ENCODE data around the gene SHROOM3.

DNA sequence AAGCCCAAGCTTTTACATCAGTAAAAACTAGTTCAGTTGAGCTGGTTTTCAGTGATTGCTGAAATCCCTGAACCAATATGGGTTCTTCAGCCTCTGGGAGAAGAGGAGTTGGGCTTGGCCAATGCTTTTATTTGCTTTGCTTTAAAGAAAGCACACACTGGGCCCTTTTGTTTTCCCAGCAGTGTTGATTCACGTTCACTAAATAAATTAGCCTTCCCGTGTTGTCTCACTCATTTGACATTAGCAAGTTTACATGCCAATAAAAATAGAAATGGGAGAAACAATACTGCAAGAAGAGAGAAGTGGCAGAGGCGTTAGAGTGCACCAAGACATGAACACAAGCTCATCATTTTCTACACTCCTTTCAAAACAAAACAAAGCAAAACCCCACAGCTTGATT, 136.2 kb downstream of the SHROOM3 start:
- TF ChIP-seq EZH2 (IDR thresholded peaks at IDR 0.05; ENCODE audit: low read depth, unreplicated experiment), result no peak
- TF ChIP-seq POLR2AphosphoS5 (IDR thresholded peaks at IDR 0.05; ENCODE audit: low read depth), result no peak
- TF ChIP-seq, protein P1, sequence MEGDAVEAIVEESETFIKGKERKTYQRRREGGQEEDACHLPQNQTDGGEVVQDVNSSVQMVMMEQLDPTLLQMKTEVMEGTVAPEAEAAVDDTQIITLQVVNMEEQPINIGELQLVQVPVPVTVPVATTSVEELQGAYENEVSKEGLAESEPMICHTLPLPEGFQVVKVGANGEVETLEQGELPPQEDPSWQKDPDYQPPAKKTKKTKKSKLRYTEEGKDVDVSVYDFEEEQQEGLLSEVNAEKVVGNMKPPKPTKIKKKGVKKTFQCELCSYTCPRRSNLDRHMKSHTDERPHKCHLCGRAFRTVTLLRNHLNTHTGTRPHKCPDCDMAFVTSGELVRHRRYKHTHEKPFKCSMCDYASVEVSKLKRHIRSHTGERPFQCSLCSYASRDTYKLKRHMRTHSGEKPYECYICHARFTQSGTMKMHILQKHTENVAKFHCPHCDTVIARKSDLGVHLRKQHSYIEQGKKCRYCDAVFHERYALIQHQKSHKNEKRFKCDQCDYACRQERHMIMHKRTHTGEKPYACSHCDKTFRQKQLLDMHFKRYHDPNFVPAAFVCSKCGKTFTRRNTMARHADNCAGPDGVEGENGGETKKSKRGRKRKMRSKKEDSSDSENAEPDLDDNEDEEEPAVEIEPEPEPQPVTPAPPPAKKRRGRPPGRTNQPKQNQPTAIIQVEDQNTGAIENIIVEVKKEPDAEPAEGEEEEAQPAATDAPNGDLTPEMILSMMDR (conservative IDR thresholded peaks at IDR 0.05; ENCODE audit: low read depth in 2 of 2), result no peak
- TF ChIP-seq, protein P2, sequence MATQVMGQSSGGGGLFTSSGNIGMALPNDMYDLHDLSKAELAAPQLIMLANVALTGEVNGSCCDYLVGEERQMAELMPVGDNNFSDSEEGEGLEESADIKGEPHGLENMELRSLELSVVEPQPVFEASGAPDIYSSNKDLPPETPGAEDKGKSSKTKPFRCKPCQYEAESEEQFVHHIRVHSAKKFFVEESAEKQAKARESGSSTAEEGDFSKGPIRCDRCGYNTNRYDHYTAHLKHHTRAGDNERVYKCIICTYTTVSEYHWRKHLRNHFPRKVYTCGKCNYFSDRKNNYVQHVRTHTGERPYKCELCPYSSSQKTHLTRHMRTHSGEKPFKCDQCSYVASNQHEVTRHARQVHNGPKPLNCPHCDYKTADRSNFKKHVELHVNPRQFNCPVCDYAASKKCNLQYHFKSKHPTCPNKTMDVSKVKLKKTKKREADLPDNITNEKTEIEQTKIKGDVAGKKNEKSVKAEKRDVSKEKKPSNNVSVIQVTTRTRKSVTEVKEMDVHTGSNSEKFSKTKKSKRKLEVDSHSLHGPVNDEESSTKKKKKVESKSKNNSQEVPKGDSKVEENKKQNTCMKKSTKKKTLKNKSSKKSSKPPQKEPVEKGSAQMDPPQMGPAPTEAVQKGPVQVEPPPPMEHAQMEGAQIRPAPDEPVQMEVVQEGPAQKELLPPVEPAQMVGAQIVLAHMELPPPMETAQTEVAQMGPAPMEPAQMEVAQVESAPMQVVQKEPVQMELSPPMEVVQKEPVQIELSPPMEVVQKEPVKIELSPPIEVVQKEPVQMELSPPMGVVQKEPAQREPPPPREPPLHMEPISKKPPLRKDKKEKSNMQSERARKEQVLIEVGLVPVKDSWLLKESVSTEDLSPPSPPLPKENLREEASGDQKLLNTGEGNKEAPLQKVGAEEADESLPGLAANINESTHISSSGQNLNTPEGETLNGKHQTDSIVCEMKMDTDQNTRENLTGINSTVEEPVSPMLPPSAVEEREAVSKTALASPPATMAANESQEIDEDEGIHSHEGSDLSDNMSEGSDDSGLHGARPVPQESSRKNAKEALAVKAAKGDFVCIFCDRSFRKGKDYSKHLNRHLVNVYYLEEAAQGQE (IDR thresholded peaks at IDR 0.05; ENCODE audit: unreplicated experiment), result no peak
- no peak for TF ChIP-seq CREB1 (CRISPR knock-in tag; IDR thresholded peaks at IDR 0.05; ENCODE audit: low read depth)
- TF ChIP-seq, protein P3, sequence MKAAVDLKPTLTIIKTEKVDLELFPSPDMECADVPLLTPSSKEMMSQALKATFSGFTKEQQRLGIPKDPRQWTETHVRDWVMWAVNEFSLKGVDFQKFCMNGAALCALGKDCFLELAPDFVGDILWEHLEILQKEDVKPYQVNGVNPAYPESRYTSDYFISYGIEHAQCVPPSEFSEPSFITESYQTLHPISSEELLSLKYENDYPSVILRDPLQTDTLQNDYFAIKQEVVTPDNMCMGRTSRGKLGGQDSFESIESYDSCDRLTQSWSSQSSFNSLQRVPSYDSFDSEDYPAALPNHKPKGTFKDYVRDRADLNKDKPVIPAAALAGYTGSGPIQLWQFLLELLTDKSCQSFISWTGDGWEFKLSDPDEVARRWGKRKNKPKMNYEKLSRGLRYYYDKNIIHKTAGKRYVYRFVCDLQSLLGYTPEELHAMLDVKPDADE (IDR thresholded peaks at IDR 0.05), result no peak
- no peak for TF ChIP-seq JUNB (IDR thresholded peaks at IDR 0.05; ENCODE audit: unreplicated experiment)
- no peak for TF ChIP-seq EZH2phosphoT487 (IDR thresholded peaks at IDR 0.05; ENCODE audit: unreplicated experiment)
- TF ChIP-seq STAT1 (IDR thresholded peaks at IDR 0.05; ENCODE audit: unreplicated experiment), result no peak
- TF ChIP-seq NANOG (IDR thresholded peaks at IDR 0.05; ENCODE audit: borderline replicate concordance), result no peak
- TF ChIP-seq, protein P4, sequence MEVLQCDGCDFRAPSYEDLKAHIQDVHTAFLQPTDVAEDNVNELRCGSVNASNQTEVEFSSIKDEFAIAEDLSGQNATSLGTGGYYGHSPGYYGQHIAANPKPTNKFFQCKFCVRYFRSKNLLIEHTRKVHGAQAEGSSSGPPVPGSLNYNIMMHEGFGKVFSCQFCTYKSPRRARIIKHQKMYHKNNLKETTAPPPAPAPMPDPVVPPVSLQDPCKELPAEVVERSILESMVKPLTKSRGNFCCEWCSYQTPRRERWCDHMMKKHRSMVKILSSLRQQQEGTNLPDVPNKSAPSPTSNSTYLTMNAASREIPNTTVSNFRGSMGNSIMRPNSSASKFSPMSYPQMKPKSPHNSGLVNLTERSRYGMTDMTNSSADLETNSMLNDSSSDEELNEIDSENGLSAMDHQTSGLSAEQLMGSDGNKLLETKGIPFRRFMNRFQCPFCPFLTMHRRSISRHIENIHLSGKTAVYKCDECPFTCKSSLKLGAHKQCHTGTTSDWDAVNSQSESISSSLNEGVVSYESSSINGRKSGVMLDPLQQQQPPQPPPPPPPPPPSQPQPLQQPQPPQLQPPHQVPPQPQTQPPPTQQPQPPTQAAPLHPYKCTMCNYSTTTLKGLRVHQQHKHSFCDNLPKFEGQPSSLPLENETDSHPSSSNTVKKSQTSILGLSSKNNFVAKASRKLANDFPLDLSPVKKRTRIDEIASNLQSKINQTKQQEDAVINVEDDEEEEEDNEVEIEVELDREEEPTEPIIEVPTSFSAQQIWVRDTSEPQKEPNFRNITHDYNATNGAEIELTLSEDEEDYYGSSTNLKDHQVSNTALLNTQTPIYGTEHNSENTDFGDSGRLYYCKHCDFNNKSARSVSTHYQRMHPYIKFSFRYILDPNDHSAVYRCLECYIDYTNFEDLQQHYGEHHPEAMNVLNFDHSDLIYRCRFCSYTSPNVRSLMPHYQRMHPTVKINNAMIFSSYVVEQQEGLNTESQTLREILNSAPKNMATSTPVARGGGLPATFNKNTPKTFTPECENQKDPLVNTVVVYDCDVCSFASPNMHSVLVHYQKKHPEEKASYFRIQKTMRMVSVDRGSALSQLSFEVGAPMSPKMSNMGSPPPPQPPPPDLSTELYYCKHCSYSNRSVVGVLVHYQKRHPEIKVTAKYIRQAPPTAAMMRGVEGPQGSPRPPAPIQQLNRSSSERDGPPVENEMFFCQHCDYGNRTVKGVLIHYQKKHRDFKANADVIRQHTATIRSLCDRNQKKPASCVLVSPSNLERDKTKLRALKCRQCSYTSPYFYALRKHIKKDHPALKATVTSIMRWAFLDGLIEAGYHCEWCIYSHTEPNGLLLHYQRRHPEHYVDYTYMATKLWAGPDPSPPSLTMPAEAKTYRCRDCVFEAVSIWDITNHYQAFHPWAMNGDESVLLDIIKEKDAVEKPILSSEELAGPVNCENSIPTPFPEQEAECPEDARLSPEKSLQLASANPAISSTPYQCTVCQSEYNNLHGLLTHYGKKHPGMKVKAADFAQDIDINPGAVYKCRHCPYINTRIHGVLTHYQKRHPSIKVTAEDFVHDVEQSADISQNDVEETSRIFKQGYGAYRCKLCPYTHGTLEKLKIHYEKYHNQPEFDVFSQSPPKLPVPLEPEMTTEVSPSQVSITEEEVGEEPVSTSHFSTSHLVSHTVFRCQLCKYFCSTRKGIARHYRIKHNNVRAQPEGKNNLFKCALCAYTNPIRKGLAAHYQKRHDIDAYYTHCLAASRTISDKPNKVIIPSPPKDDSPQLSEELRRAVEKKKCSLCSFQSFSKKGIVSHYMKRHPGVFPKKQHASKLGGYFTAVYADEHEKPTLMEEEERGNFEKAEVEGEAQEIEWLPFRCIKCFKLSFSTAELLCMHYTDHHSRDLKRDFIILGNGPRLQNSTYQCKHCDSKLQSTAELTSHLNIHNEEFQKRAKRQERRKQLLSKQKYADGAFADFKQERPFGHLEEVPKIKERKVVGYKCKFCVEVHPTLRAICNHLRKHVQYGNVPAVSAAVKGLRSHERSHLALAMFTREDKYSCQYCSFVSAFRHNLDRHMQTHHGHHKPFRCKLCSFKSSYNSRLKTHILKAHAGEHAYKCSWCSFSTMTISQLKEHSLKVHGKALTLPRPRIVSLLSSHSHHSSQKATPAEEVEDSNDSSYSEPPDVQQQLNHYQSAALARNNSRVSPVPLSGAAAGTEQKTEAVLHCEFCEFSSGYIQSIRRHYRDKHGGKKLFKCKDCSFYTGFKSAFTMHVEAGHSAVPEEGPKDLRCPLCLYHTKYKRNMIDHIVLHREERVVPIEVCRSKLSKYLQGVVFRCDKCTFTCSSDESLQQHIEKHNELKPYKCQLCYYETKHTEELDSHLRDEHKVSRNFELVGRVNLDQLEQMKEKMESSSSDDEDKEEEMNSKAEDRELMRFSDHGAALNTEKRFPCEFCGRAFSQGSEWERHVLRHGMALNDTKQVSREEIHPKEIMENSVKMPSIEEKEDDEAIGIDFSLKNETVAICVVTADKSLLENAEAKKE (CRISPR knock-in tag; IDR thresholded peaks at IDR 0.05), result no peak
- TF ChIP-seq ZNF331 (CRISPR knock-in tag; IDR thresholded peaks at IDR 0.05; ENCODE audit: low read depth), result no peak
- no peak for TF ChIP-seq ZNF114 (CRISPR knock-in tag; IDR thresholded peaks at IDR 0.05)

Measured in GM23338 (cell line).